GM12878 (cell line): Measurements from ENCODE around the gene CAB39.

Source experiments
- CEBPZ ChIP-seq: fragments of 150-350 bp; IDR thresholded peaks from 2 replicates; pipeline ENCODE4 v1.6.1; 2016; ENCODE audit warnings: low read depth, low read length
- CREM ChIP-seq: IDR thresholded peaks from 2 replicates; pipeline ENCODE4 v1.6.1; 2014; ENCODE audit warnings: antibody characterized with exemption, low read depth
- CTCF ChIP-seq, 3 experiments: IDR thresholded peaks in 2 of 3; conservative IDR thresholded peaks in 1 of 3; 2 replicates each; pipeline ENCODE4 v1.5.1; 2011; ENCODE audit warnings: low read depth in 3 of 3, low read length in 3 of 3, mild to moderate bottlenecking in 3 of 3, control low read depth in 2 of 3, moderate library complexity in 2 of 3, inconsistent platforms in 1 of 3, mixed read lengths in 1 of 3; ENCODE audit not compliant: control insufficient read depth in 2 of 3, insufficient read depth in 1 of 3; ENCODE audit errors: extremely low read depth in 1 of 3
- HDAC2 ChIP-seq: fragments of 200-600 bp; sonication (generic); IDR thresholded peaks from 2 replicates; pipeline ENCODE4 v1.6.1; 2017
- HDAC6 ChIP-seq: fragments of 200-600 bp; sonication (generic); IDR thresholded peaks from one replicate; pipeline ENCODE4 v1.8.0; 2017; ENCODE audit warnings: antibody characterized with exemption; ENCODE audit not compliant: unreplicated experiment
- IKZF1 ChIP-seq: fragments of 450-650 bp; conservative IDR thresholded peaks from 2 replicates; pipeline ENCODE4 v1.6.1; 2017; ENCODE audit warnings: antibody characterized with exemption, mild to moderate bottlenecking
- WRNIP1 ChIP-seq: IDR thresholded peaks from 2 replicates; pipeline ENCODE4 v1.6.1; 2011; ENCODE audit warnings: low read depth, low read length, improper control_type of control experiment, borderline replicate concordance
- ZBTB33 ChIP-seq: fragments of 450-650 bp; IDR thresholded peaks from 2 replicates; pipeline ENCODE4 v1.6.1; 2017; ENCODE audit warnings: mild to moderate bottlenecking
- TF ChIP-seq, protein P1 (sequence below): IDR thresholded peaks from 2 replicates; pipeline ENCODE4 v1.6.1; 2011; ENCODE audit warnings: low read depth, mild to moderate bottlenecking, low read length, moderate library complexity, borderline replicate concordance; ENCODE audit errors: extremely low read depth
- TF ChIP-seq, protein P2 (sequence below): fragments of 450-650 bp; IDR thresholded peaks from 2 replicates; pipeline ENCODE4 v1.6.1; 2016; ENCODE audit warnings: mild to moderate bottlenecking, moderate library complexity, borderline replicate concordance

- TF ChIP-seq WRNIP1 (no peak), IKZF1 (peak; percentile 31), CREM (no peak), ZBTB33 (no peak), CEBPZ (no peak), HDAC2 (no peak), CTCF (IDR thresholded peaks at IDR 0.05 in 2 of 3, conservative IDR thresholded peaks at IDR 0.05 in 1 of 3; ENCODE audit: control insufficient read depth in 2 of 3, extremely low read depth in 1 of 3, insufficient read depth in 1 of 3, low read depth in 3 of 3, low read length in 3 of 3) (peak in 1 of 3 experiments; percentile 18; a peak in 1 of 6 replicates), HDAC6 (no peak)
- TF ChIP-seq, protein P1, sequence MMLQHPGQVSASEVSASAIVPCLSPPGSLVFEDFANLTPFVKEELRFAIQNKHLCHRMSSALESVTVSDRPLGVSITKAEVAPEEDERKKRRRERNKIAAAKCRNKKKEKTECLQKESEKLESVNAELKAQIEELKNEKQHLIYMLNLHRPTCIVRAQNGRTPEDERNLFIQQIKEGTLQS: no peak
- TF ChIP-seq, protein P2, sequence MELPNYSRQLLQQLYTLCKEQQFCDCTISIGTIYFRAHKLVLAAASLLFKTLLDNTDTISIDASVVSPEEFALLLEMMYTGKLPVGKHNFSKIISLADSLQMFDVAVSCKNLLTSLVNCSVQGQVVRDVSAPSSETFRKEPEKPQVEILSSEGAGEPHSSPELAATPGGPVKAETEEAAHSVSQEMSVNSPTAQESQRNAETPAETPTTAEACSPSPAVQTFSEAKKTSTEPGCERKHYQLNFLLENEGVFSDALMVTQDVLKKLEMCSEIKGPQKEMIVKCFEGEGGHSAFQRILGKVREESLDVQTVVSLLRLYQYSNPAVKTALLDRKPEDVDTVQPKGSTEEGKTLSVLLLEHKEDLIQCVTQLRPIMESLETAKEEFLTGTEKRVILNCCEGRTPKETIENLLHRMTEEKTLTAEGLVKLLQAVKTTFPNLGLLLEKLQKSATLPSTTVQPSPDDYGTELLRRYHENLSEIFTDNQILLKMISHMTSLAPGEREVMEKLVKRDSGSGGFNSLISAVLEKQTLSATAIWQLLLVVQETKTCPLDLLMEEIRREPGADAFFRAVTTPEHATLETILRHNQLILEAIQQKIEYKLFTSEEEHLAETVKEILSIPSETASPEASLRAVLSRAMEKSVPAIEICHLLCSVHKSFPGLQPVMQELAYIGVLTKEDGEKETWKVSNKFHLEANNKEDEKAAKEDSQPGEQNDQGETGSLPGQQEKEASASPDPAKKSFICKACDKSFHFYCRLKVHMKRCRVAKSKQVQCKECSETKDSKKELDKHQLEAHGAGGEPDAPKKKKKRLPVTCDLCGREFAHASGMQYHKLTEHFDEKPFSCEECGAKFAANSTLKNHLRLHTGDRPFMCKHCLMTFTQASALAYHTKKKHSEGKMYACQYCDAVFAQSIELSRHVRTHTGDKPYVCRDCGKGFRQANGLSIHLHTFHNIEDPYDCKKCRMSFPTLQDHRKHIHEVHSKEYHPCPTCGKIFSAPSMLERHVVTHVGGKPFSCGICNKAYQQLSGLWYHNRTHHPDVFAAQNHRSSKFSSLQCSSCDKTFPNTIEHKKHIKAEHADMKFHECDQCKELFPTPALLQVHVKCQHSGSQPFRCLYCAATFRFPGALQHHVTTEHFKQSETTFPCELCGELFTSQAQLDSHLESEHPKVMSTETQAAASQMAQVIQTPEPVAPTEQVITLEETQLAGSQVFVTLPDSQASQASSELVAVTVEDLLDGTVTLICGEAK: no peak
These were observed 153.4 kb downstream of the CAB39 start for GRCh38 chr2:230865766-230866755.
